ENCODE measurements around the gene RTTN. TPM values are rescaled to one million over a fixed set of nuclear protein-coding genes. Genes with fewer than 3 reads are reported as not detected.

The RTTN gene
- total RNA-seq, 1 donor from 2014 or later: 52.4 TPM

DNA sequence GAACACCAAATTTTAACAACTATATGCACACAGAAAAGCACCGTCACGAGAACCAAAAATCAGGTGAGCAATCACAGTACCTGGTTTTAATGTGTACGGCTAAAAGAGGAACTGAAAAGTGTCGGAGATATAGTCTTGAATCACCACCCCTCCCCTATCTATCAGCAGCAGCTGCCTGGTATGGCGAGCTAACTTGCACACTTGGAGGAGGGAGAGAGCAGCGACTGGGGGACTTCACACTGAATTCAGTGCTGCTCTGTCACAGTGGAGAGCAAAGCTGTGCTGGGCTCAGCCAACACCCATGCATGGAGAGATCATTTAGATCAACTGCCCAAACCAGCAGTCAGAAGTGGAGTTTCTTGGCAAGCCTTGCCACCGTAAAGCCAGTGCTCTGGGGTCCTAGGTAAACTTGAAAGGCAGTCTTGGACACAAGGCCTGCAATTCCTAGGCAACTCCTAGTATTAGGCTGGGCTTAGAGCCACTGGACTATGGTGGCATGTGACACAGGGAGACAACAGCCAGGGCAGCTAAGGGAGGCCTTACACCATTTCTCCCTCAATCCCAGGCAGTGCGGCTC is 168.6 kb downstream of the RTTN start:
- no peaks in the 10 kb centered on the region for H3K4me1 ChIP-seq
- H3K9ac ChIP-seq: no peak overlapping the region
- H3K4me2 ChIP-seq: no peak overlapping the region
- H3K27ac Mint-ChIP-seq: no peak overlapping the region
- H3K27me3 ChIP-seq: no peaks in the 10 kb centered on the region
- H4K20me1 ChIP-seq (ENCODE audit: low read depth): no peaks in the 10 kb centered on the region
- H3K27ac ChIP-seq: no peak overlapping the region
- H3K4me3 ChIP-seq: no peak overlapping the region
- H3K9me3 Mint-ChIP-seq: peaks cover 2% of the 10 kb centered on the region
- TF ChIP-seq EZH2 (IDR thresholded peaks at IDR 0.05) (no peak), EZH2phosphoT487 (IDR thresholded peaks at IDR 0.05) (no peak)
- TF ChIP-seq, protein P1, sequence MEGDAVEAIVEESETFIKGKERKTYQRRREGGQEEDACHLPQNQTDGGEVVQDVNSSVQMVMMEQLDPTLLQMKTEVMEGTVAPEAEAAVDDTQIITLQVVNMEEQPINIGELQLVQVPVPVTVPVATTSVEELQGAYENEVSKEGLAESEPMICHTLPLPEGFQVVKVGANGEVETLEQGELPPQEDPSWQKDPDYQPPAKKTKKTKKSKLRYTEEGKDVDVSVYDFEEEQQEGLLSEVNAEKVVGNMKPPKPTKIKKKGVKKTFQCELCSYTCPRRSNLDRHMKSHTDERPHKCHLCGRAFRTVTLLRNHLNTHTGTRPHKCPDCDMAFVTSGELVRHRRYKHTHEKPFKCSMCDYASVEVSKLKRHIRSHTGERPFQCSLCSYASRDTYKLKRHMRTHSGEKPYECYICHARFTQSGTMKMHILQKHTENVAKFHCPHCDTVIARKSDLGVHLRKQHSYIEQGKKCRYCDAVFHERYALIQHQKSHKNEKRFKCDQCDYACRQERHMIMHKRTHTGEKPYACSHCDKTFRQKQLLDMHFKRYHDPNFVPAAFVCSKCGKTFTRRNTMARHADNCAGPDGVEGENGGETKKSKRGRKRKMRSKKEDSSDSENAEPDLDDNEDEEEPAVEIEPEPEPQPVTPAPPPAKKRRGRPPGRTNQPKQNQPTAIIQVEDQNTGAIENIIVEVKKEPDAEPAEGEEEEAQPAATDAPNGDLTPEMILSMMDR (IDR thresholded peaks at IDR 0.05): no peak
- H3K36me3 Mint-ChIP-seq: peaks cover 27% of the 10 kb centered on the region
- H3K4me1 Mint-ChIP-seq: no peaks in the 10 kb centered on the region
- no peaks in the 10 kb centered on the region for H3K27me3 Mint-ChIP-seq (ENCODE audit: insufficient read depth, low read depth)
- no peak overlapping the region for H2AFZ ChIP-seq (replicated peaks)
- H3K9me3 ChIP-seq (ENCODE audit: low read depth): no peaks in the 10 kb centered on the region
- no peak overlapping the region for H3K4me3 Mint-ChIP-seq
- no peaks in the 10 kb centered on the region for H3K36me3 ChIP-seq
- no peaks in the 10 kb centered on the region for H3K79me2 ChIP-seq (ENCODE audit: low read depth)
- no peak for DNase-seq (ENCODE audit: low spot score)
- no peaks in the 10 kb centered on the region for H3F3A ChIP-seq (ENCODE audit: low read depth)

DNA sequence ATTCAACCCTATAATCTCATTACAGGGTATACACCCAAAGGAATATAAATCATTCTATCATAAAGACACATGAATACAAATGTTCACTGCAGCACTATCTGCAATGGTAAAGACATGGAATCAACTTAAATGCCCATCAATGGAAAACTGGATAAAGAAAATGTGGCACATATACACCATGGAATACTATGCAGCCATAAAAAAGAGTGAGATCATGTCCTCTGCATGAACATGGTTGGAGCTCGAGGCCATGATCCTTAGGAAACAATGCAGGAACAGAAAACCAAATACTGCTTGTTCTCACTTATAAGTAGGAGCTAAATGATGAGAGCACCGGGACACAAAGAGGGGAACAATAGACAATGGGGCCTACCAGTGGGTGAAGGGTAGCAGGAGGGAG is 169.3 kb downstream of the RTTN start:
- Histone ChIP-seq H3K27me3 (no peaks in the 10 kb centered on the region), H3K27ac (no peak overlapping the region), H3K79me2 (ENCODE audit: low read depth) (no peaks in the 10 kb centered on the region), H3K4me3 (no peak overlapping the region), H3K4me2 (no peak overlapping the region), H3K4me1 (no peaks in the 10 kb centered on the region), H2AFZ (replicated peaks) (no peak overlapping the region), H3F3A (ENCODE audit: low read depth) (no peaks in the 10 kb centered on the region), H3K9ac (no peak overlapping the region), H4K20me1 (ENCODE audit: low read depth) (no peaks in the 10 kb centered on the region), H3K9me3 (ENCODE audit: low read depth) (no peaks in the 10 kb centered on the region), H3K36me3 (no peaks in the 10 kb centered on the region)
- no peak for TF ChIP-seq EZH2 (IDR thresholded peaks at IDR 0.05)
- TF ChIP-seq, protein P1 (IDR thresholded peaks at IDR 0.05): no peak
- no peak for TF ChIP-seq EZH2phosphoT487 (IDR thresholded peaks at IDR 0.05)
- Mint-ChIP-seq H3K27me3 (ENCODE audit: insufficient read depth, low read depth) (no peaks in the 10 kb centered on the region), H3K27ac (no peak overlapping the region), H3K36me3 (peaks cover 24% of the 10 kb centered on the region), H3K4me1 (no peaks in the 10 kb centered on the region), H3K4me3 (no peak overlapping the region), H3K9me3 (peaks cover 2% of the 10 kb centered on the region)
- no peak for DNase-seq (ENCODE audit: low spot score)

DNA sequence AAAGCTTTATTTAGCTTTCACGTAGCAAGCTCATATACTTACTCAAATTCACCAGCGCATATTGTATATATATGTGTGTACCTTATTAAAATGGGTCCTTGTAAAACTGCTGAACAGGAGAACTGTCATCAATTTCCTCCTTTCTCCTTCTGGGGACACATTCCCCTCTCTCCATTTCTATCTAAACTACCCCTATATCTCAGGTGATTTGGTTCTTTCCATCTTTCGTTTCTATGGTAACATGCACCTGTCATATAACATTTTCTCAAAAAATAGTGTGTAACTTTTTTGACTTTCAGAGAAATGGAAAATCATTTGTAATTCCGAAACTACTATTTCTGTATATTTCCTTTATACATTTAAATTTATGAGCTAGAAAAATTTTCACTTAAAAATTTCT is 174.3 kb downstream of the RTTN start:
- no peaks in the 10 kb centered on the region for H3K27me3 ChIP-seq
- no peak overlapping the region for H3K4me3 ChIP-seq
- no peak overlapping the region for H3K27ac ChIP-seq
- no peaks in the 10 kb centered on the region for H3K79me2 ChIP-seq (ENCODE audit: low read depth)
- no peaks in the 10 kb centered on the region for H4K20me1 ChIP-seq (ENCODE audit: low read depth)
- H3K27me3 Mint-ChIP-seq (ENCODE audit: insufficient read depth, low read depth): no peaks in the 10 kb centered on the region
- DNase-seq (ENCODE audit: low spot score): no peak
- H3K4me1 ChIP-seq: no peaks in the 10 kb centered on the region
- H3K4me3 Mint-ChIP-seq: no peak overlapping the region
- TF ChIP-seq EZH2phosphoT487 (IDR thresholded peaks at IDR 0.05): no peak
- TF ChIP-seq EZH2 (IDR thresholded peaks at IDR 0.05): no peak
- TF ChIP-seq, protein P1 (IDR thresholded peaks at IDR 0.05): no peak
- peaks cover under 1% of the 10 kb centered on the region for H3K9me3 Mint-ChIP-seq
- H3K9ac ChIP-seq: no peak overlapping the region
- no peaks in the 10 kb centered on the region for H3K4me1 Mint-ChIP-seq
- no peaks in the 10 kb centered on the region for H3F3A ChIP-seq (ENCODE audit: low read depth)
- no peak overlapping the region for H2AFZ ChIP-seq (replicated peaks)
- peaks cover 19% of the 10 kb centered on the region for H3K36me3 Mint-ChIP-seq
- no peaks in the 10 kb centered on the region for H3K9me3 ChIP-seq (ENCODE audit: low read depth)
- H3K27ac Mint-ChIP-seq: no peak overlapping the region
- H3K36me3 ChIP-seq: peaks cover 8% of the 10 kb centered on the region
- H3K4me2 ChIP-seq: no peak overlapping the region

Data from neural progenitor cell (in vitro differentiated cells).